ENCODE results near the gene SPATA25.

The SPATA25 gene

GRCh38 chr20:45925821-45926506 is 38.5 kb upstream of the SPATA25 start:
- FAIRE-seq: no peak
- DNase-seq (ENCODE audit: insufficient read length, low spot score): no peak
- TF ChIP-seq TAF1 (IDR thresholded peaks at IDR 0.05; ENCODE audit: low read depth, low read length): no peak
- no peak for TF ChIP-seq POU2F2 (IDR thresholded peaks at IDR 0.05; ENCODE audit: low read depth, low read length)
- no peak for TF ChIP-seq POLR2AphosphoS5 (IDR thresholded peaks at IDR 0.05; ENCODE audit: low read depth, low read length)
- TF ChIP-seq SPI1 (IDR thresholded peaks at IDR 0.05; ENCODE audit: low read depth, low read length): no peak
- TF ChIP-seq POLR2A (IDR thresholded peaks at IDR 0.05; ENCODE audit: low read depth, low read length): no peak
- TF ChIP-seq PAX5 (IDR thresholded peaks at IDR 0.05; ENCODE audit: insufficient read depth, low read length, severe bottlenecking): no peak

- FAIRE-seq (no peak), DNase-seq (ENCODE audit: insufficient read length, low spot score) (no peak)
These were observed 37.2 kb upstream of the SPATA25 start for GRCh38 chr20:45924391-45925261.

GRCh38 chr20:45921337-45922189 is 34.1 kb upstream of the SPATA25 start:
- no peak for TF ChIP-seq POLR2A (IDR thresholded peaks at IDR 0.05; ENCODE audit: low read depth, low read length)
- no peak for TF ChIP-seq SPI1 (IDR thresholded peaks at IDR 0.05; ENCODE audit: low read depth, low read length)
- no peak for TF ChIP-seq POU2F2 (IDR thresholded peaks at IDR 0.05; ENCODE audit: low read depth, low read length)
- TF ChIP-seq TAF1 (IDR thresholded peaks at IDR 0.05; ENCODE audit: low read depth, low read length): no peak
- TF ChIP-seq PAX5 (IDR thresholded peaks at IDR 0.05; ENCODE audit: insufficient read depth, low read length, severe bottlenecking): no peak
- TF ChIP-seq POLR2AphosphoS5 (IDR thresholded peaks at IDR 0.05; ENCODE audit: low read depth, low read length): no peak
- DNase-seq (ENCODE audit: insufficient read length, low spot score) (no peak), FAIRE-seq (no peak)

More at GRCh38 chr20:45924391-45925261, 37.2 kb upstream of the SPATA25 start:
- TF ChIP-seq POLR2AphosphoS5 (IDR thresholded peaks at IDR 0.05; ENCODE audit: low read depth, low read length) (no peak), TAF1 (IDR thresholded peaks at IDR 0.05; ENCODE audit: low read depth, low read length) (no peak)

- DNase-seq (ENCODE audit: insufficient read length, low spot score): no peak
- FAIRE-seq: no peak
- TF ChIP-seq PAX5 (IDR thresholded peaks at IDR 0.05; ENCODE audit: insufficient read depth, low read length, severe bottlenecking): no peak
- no peak for TF ChIP-seq POU2F2 (IDR thresholded peaks at IDR 0.05; ENCODE audit: low read depth, low read length)
- TF ChIP-seq POLR2AphosphoS5 (IDR thresholded peaks at IDR 0.05; ENCODE audit: low read depth, low read length): no peak
- no peak for TF ChIP-seq POLR2A (IDR thresholded peaks at IDR 0.05; ENCODE audit: low read depth, low read length)
These were observed 33.3 kb upstream of the SPATA25 start for GRCh38 chr20:45920462-45921336.

- TF ChIP-seq SPI1 (IDR thresholded peaks at IDR 0.05; ENCODE audit: low read depth, low read length): no peak
- TF ChIP-seq TAF1 (IDR thresholded peaks at IDR 0.05; ENCODE audit: low read depth, low read length): no peak
- no peak for TF ChIP-seq POLR2A (IDR thresholded peaks at IDR 0.05; ENCODE audit: low read depth, low read length)
- TF ChIP-seq POU2F2 (IDR thresholded peaks at IDR 0.05; ENCODE audit: low read depth, low read length): no peak
- TF ChIP-seq PAX5 (IDR thresholded peaks at IDR 0.05; ENCODE audit: insufficient read depth, low read length, severe bottlenecking): no peak
- TF ChIP-seq POLR2AphosphoS5 (IDR thresholded peaks at IDR 0.05; ENCODE audit: low read depth, low read length): no peak
- DNase-seq (ENCODE audit: insufficient read length, low spot score): no peak
- no peak for FAIRE-seq
These were observed 32.3 kb upstream of the SPATA25 start for GRCh38 chr20:45919542-45920399.

- no peak for FAIRE-seq
- TF ChIP-seq SPI1 (IDR thresholded peaks at IDR 0.05; ENCODE audit: low read depth, low read length) (no peak), POU2F2 (IDR thresholded peaks at IDR 0.05; ENCODE audit: low read depth, low read length) (no peak), POLR2A (IDR thresholded peaks at IDR 0.05; ENCODE audit: low read depth, low read length) (no peak), TAF1 (IDR thresholded peaks at IDR 0.05; ENCODE audit: low read depth, low read length) (no peak), PAX5 (IDR thresholded peaks at IDR 0.05; ENCODE audit: insufficient read depth, low read length, severe bottlenecking) (no peak), POLR2AphosphoS5 (IDR thresholded peaks at IDR 0.05; ENCODE audit: low read depth, low read length) (no peak)
- DNase-seq (ENCODE audit: insufficient read length, low spot score): no peak
These were observed 31.5 kb upstream of the SPATA25 start for GRCh38 chr20:45918779-45919537.

- TF ChIP-seq PAX5 (IDR thresholded peaks at IDR 0.05; ENCODE audit: insufficient read depth, low read length, severe bottlenecking) (no peak), TAF1 (IDR thresholded peaks at IDR 0.05; ENCODE audit: low read depth, low read length) (no peak), POU2F2 (IDR thresholded peaks at IDR 0.05; ENCODE audit: low read depth, low read length) (no peak), POLR2AphosphoS5 (IDR thresholded peaks at IDR 0.05; ENCODE audit: low read depth, low read length) (no peak), POLR2A (IDR thresholded peaks at IDR 0.05; ENCODE audit: low read depth, low read length) (no peak), SPI1 (IDR thresholded peaks at IDR 0.05; ENCODE audit: low read depth, low read length) (no peak)
- DNase-seq (ENCODE audit: insufficient read length, low spot score): no peak
- no peak for FAIRE-seq
These were observed 30.8 kb upstream of the SPATA25 start for GRCh38 chr20:45918182-45918737.

Data from GM12891 (cell line).